Measurements from ENCODE around the gene WWTR1. TPM values are rescaled to one million over a fixed set of nuclear protein-coding genes. Genes with fewer than 3 reads are reported as not detected.

The WWTR1 gene
- total RNA-seq, 1 experiment from 2014 or later: 73.5 TPM

GRCh38 chr3:149620291-149621020, 37.4 kb downstream of the WWTR1 start:
- H3K27ac ChIP-seq: peak overlapping the region; percentile 33; the same call in 1 of the 2 replicates
- no peak overlapping the region for H3K4me3 ChIP-seq
- H3K27me3 ChIP-seq (ENCODE audit: insufficient read depth, low read depth): no peaks in the 10 kb centered on the region
- POLR2A ChIA-PET (ENCODE audit: unreplicated experiment): interaction anchor here (0.6 kb wide), 1 partner anchor 45 kb away, joined by 3 read pairs; no protein-coding TSS in a partner anchor
- no peak overlapping the region for H3K4me2 ChIP-seq
- DNase-seq: no peak
- H4K20me1 ChIP-seq (ENCODE audit: insufficient read depth): no peaks in the 10 kb centered on the region; the same call in 1 of the 2 replicates
- H3F3A ChIP-seq (ENCODE audit: insufficient read depth, low read depth): 0 out of 2 replicates have a peak, but pooled peaks cover 8% of the 10 kb centered on the region
- peaks cover 10% of the 10 kb centered on the region; the same call in 1 of the 2 replicates for H3K36me3 ChIP-seq (ENCODE audit: low read depth)
- H3K4me1 ChIP-seq (replicated peaks; ENCODE audit: insufficient read depth): peaks cover 12% of the 10 kb centered on the region
- no peaks in the 10 kb centered on the region for H3K9me3 ChIP-seq (ENCODE audit: insufficient read depth, low read depth)
- intact Hi-C loops (cut with micrococcal nuclease; ENCODE audit: unreplicated experiment): no loop called here
- TF ChIP-seq EZH2 (IDR thresholded peaks at IDR 0.05; ENCODE audit: low read depth) (no peak), CTCF (conservative IDR thresholded peaks at IDR 0.05) (no peak)
- H3K79me2 ChIP-seq (ENCODE audit: low read depth): peaks cover 97% of the 10 kb centered on the region
- H3K9me2 ChIP-seq (ENCODE audit: insufficient read depth): peaks cover under 1% of the 10 kb centered on the region; the same call in 1 of the 2 replicates
- CTCF ChIA-PET: no interaction called here
- BruUV-seq (replicated peaks): no TSS peak
- no peak overlapping the region for H2AFZ ChIP-seq

- BruUV-seq (replicated peaks): no TSS peak
- Histone ChIP-seq H3F3A (ENCODE audit: insufficient read depth, low read depth) (0 out of 2 replicates have a peak, but pooled peaks cover 8% of the 10 kb centered on the region), H3K79me2 (ENCODE audit: low read depth) (peaks cover 99% of the 10 kb centered on the region), H3K4me3 (no peak overlapping the region), H3K27ac (no peak overlapping the region), H3K4me1 (replicated peaks; ENCODE audit: insufficient read depth) (peaks cover 12% of the 10 kb centered on the region), H3K36me3 (ENCODE audit: low read depth) (peaks cover 10% of the 10 kb centered on the region; the same call in 1 of the 2 replicates), H4K20me1 (ENCODE audit: insufficient read depth) (no peaks in the 10 kb centered on the region; the same call in 1 of the 2 replicates), H2AFZ (no peak overlapping the region), H3K4me2 (no peak overlapping the region), H3K9me2 (ENCODE audit: insufficient read depth) (no peaks in the 10 kb centered on the region), H3K9me3 (ENCODE audit: insufficient read depth, low read depth) (no peaks in the 10 kb centered on the region), H3K27me3 (ENCODE audit: insufficient read depth, low read depth) (no peaks in the 10 kb centered on the region)
- POLR2A ChIA-PET (ENCODE audit: unreplicated experiment): interaction anchor here (0.6 kb wide), 1 partner anchor 19 kb away, joined by 7 read pairs; no protein-coding TSS in a partner anchor
- no peak for DNase-seq
- CTCF ChIA-PET: no interaction called here
- intact Hi-C loops (cut with micrococcal nuclease; ENCODE audit: unreplicated experiment): no loop called here
- TF ChIP-seq EZH2 (IDR thresholded peaks at IDR 0.05; ENCODE audit: low read depth) (no peak), CTCF (conservative IDR thresholded peaks at IDR 0.05) (no peak)
These were observed 38.7 kb downstream of the WWTR1 start for GRCh38 chr3:149619136-149619535.

GRCh38 chr3:149618151-149619123, 39.4 kb downstream of the WWTR1 start:
- no peaks in the 10 kb centered on the region for H3K9me2 ChIP-seq (ENCODE audit: insufficient read depth)
- intact Hi-C loops (cut with micrococcal nuclease; ENCODE audit: unreplicated experiment): no loop called here
- no peaks in the 10 kb centered on the region for H3K27me3 ChIP-seq (ENCODE audit: insufficient read depth, low read depth)
- H4K20me1 ChIP-seq (ENCODE audit: insufficient read depth): no peaks in the 10 kb centered on the region
- no peak overlapping the region for H3K4me3 ChIP-seq
- H3K4me2 ChIP-seq: no peak overlapping the region
- no peak overlapping the region for H2AFZ ChIP-seq
- ChIA-PET POLR2A (ENCODE audit: unreplicated experiment) (interaction anchor here (0.6 kb wide), 1 partner anchor 20 kb away, joined by 7 read pairs; no protein-coding TSS in a partner anchor), CTCF (no interaction called here)
- H3K9me3 ChIP-seq (ENCODE audit: insufficient read depth, low read depth): no peaks in the 10 kb centered on the region
- no peak for TF ChIP-seq CTCF (conservative IDR thresholded peaks at IDR 0.05)
- TF ChIP-seq EZH2 (IDR thresholded peaks at IDR 0.05; ENCODE audit: low read depth): no peak
- DNase-seq: no peak
- no peak overlapping the region for H3K27ac ChIP-seq
- peaks cover 99% of the 10 kb centered on the region for H3K79me2 ChIP-seq (ENCODE audit: low read depth)
- 0 out of 2 replicates have a peak, but pooled peaks cover 8% of the 10 kb centered on the region for H3K36me3 ChIP-seq (ENCODE audit: low read depth)
- 0 out of 2 replicates have a peak, but pooled peaks cover 8% of the 10 kb centered on the region for H3F3A ChIP-seq (ENCODE audit: insufficient read depth, low read depth)
- peaks cover 12% of the 10 kb centered on the region for H3K4me1 ChIP-seq (replicated peaks; ENCODE audit: insufficient read depth)
- BruUV-seq (replicated peaks): no TSS peak
